Mucosa of descending colon (tissue), 3 donors: Measurements from ENCODE around the gene LMBR1L. TPM values are rescaled to one million over a fixed set of nuclear protein-coding genes. Genes with fewer than 3 reads are reported as not detected.
"Not testable (repeated sequence)": the region's sequence is repeated elsewhere in the genome, so short reads cannot be mapped to it uniquely, and the experiment has no call there.

Source experiments
- ATAC-seq: fragments of 200-7000 bp; cut with Tn5 transposase; one replicate; pipeline ENCODE4 v1.9.1; 2020; ENCODE audit warnings: mild to moderate bottlenecking, moderate library complexity
- DNase-seq, 3 donors: peaks; one replicate each; pipeline ENCODE4 v3.0.0-alpha.2; 2020
- H3K36me3 ChIP-seq: fragments of 200-600 bp; one replicate; pipeline ENCODE4 v1.8.0; 2021; ENCODE audit warnings: low read depth, mild to moderate bottlenecking
- H3K4me1 ChIP-seq: fragments of 200-600 bp; one replicate; pipeline ENCODE4 v1.8.0; 2021; ENCODE audit warnings: low read depth, mild to moderate bottlenecking
- H3K4me3 ChIP-seq: fragments of 200-600 bp; one replicate; pipeline ENCODE4 v1.8.0; 2021; ENCODE audit warnings: mild to moderate bottlenecking
- H3K9me3 ChIP-seq: fragments of 200-600 bp; one replicate; pipeline ENCODE4 v1.8.0; 2021; ENCODE audit warnings: mild to moderate bottlenecking
- CTCF ChIP-seq: fragments of 200-600 bp; IDR thresholded peaks from one replicate; pipeline ENCODE4 v1.8.0; 2022; ENCODE audit warnings: antibody characterized with exemption, mild to moderate bottlenecking
- intact Hi-C, 2 donors: fragments of 100-400 bp; cut with DNase I in 1 of 2; cut with micrococcal nuclease in 1 of 2; formaldehyde crosslinking; loops; one replicate each; pipeline versions ENCODE4 v1.11.0 to v1.11.1; 2022; cut with DNase I, micrococcal nuclease
- total RNA-seq, 3 donors: library from RNA; stranded (reverse); fragmentation: NEBNext Ultra II Directional in 2 of 3; extraction: Animal tissue kit (Norgen Biotek cat#: 25700) in 2 of 3; gene quantifications; one replicate each; pipeline versions ENCODE4 v1.2.1 to v1.2.4, GENCODE V29; 2021 to 2023
- donor health status: DM: no; HTN: no; CAD: no; lungs with moderate emphysema.
- donor health status: DM: no; HTN: no; CAD: no.
- donor health status: DM: no; HTN: yes; CAD: no.

LMBR1L gene
- total RNA-seq, 3 donors from 2014 or later: 46.1 to 77.4 (median 68.1) TPM

- Histone ChIP-seq H3K4me1 (no peaks in the 10 kb centered on the region), H3K4me3 (no peak overlapping the region), H3K36me3 (no peaks in the 10 kb centered on the region), H3K9me3 (no peaks in the 10 kb centered on the region)
- intact Hi-C loops: no loop called here
- DNase-seq: no peak
- ATAC-seq: no peak
- no peak for TF ChIP-seq CTCF
These were observed 33.7 kb upstream of the LMBR1L start for GRCh38 chr12:49144384-49144783.

DNA sequence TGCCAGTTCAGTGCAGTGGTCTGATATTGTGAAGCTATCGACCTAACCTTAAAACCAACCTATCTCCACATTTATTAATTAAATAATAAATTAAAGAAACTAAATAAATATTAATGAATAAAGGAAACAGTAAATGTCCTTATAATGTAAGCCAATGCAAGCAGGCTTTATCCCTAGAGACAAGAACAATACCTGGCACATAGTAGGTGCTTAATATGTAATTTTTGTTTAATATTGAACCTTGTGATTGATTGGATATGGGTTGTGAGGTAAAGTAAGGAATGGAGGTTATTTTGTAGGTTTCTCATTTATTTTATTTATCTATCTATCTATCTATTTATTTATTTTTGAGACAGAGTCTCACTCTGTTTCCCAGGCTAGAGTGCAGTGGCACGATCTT lies 28.4 kb upstream of the LMBR1L start:
- intact Hi-C loops: loop anchor here in 1 of 2 donors (10.0 kb wide), 1 partner anchor 46 kb away; the partner anchor contains the start of gene TUBA1A

DNA sequence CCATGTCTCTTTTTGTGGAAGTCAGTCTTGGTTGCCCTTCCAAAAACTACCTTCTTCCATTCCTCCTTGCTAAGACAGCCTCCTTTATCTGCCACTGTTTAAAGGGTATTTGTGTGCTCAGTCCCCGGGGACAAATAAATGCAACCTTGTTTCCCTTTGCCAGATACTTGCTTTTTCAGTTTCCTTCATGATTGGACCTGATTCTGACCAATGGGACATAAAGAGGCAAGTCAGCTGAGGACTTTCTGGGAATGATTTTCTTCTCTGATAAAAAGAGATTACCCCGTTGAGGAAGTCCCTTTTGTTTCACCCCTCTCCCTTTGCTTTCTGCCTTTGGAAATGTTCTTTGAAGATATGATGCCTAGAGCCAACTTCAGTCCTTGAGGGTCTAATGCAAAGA lies 27.9 kb upstream of the LMBR1L start:
- H3K4me1 ChIP-seq: no peaks in the 10 kb centered on the region
- no peak overlapping the region for H3K4me3 ChIP-seq
- intact Hi-C loops: loop anchor here in 1 of 2 donors (10.0 kb wide), 1 partner anchor 46 kb away; the partner anchor contains the start of gene TUBA1A
- no peaks in the 10 kb centered on the region for H3K36me3 ChIP-seq
- H3K9me3 ChIP-seq: no peaks in the 10 kb centered on the region
- ATAC-seq: no peak
- no peak for TF ChIP-seq CTCF
- no peak for DNase-seq

More for the DNA sequence above, 28.4 kb upstream of the LMBR1L start:
- DNase-seq: no peak
- no peak for TF ChIP-seq CTCF
- no peaks in the 10 kb centered on the region for H3K9me3 ChIP-seq
- ATAC-seq: no peak
- H3K4me1 ChIP-seq: no peaks in the 10 kb centered on the region
- no peak overlapping the region for H3K4me3 ChIP-seq
- H3K36me3 ChIP-seq: no peaks in the 10 kb centered on the region

DNA sequence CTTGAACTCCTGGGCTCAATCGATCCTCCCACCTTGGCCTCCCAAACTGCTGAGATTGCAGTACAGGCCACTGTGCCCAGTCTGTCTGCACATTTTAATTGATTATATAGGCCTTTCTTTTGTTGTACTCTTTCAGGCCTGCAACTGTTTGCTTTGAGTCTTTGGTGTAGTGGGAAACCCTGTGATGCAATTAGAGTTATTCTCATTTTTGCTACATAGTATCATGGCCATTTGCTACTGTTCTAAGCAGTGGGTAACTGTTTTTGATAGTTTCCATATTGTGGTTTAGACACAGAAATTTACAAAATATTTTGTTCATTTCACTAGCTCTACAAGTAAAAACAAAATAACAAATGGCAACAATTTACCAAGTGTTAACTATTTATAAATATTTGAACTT lies 26.8 kb upstream of the LMBR1L start:
- Histone ChIP-seq H3K9me3 (no peaks in the 10 kb centered on the region), H3K36me3 (no peaks in the 10 kb centered on the region), H3K4me3 (no peak overlapping the region), H3K4me1 (no peaks in the 10 kb centered on the region)
- TF ChIP-seq CTCF: no peak
- intact Hi-C loops: loop anchor here in 1 of 2 donors (10.0 kb wide), 1 partner anchor 47 kb away; the partner anchor contains the start of gene TUBA1A
- ATAC-seq (no peak), DNase-seq (no peak)

DNA sequence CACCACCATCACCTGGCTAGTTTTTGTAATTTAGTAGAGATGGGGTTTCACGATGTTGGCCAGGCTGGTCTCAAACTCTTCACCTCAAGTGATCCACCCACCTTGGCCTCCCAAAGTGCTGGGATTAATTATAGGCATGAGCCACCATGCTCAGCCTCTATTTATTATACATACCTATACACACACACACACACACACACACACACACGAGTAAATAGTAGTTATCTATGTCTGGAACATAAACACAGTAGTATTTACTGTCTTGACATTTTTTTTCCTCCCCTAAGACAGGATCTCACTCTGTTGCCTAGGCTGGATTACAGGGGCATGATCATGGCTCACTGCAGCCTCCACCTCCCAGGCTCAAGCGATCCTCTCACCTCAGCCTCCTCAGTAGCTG lies 26.4 kb upstream of the LMBR1L start:
- intact Hi-C loops: loop anchor here in 1 of 2 donors (10.0 kb wide), 1 partner anchor 48 kb away; the partner anchor contains the start of gene TUBA1A
- not testable (repeated sequence) for DNase-seq, H3K4me3 ChIP-seq, H3K4me1 ChIP-seq, H3K9me3 ChIP-seq, H3K36me3 ChIP-seq, ATAC-seq

GRCh38 chr12:49133590-49133989 lies 22.9 kb upstream of the LMBR1L start:
- TF ChIP-seq CTCF: no peak
- no peaks in the 10 kb centered on the region for H3K9me3 ChIP-seq
- no peak for DNase-seq
- no peak overlapping the region for H3K4me3 ChIP-seq
- H3K36me3 ChIP-seq: no peaks in the 10 kb centered on the region
- ATAC-seq: no peak
- intact Hi-C loops: loop anchor here in 1 of 2 donors (10.0 kb wide), 1 partner anchor 51 kb away; the partner anchor contains the start of gene TUBA1A
- peaks cover 13% of the 10 kb centered on the region for H3K4me1 ChIP-seq
